NCI-H1417 treated with DMSO at 0.1 percent for 48 hours (cell line): ENCODE results near the gene KCNAB2.

Experiments used
- DNase-seq: peaks from one replicate; lab custom pipeline; 2025; lab: John Stamatoyannopoulos, UW

KCNAB2 gene

GRCh38 chr1:6083385-6083784, 37.7 kb downstream of the KCNAB2 start:
- DNase-seq, result no peak

GRCh38 chr1:6083801-6084446, 38.2 kb downstream of the KCNAB2 start:
- DNase-seq, result no peak

GRCh38 chr1:6084781-6085495, 39.2 kb downstream of the KCNAB2 start:
- DNase-seq, result no peak

GRCh38 chr1:6085666-6086065, 40.0 kb downstream of the KCNAB2 start:
- no peak for DNase-seq

GRCh38 chr1:6086358-6086757, 40.7 kb downstream of the KCNAB2 start:
- DNase-seq, result no peak

GRCh38 chr1:6086762-6087376, 41.2 kb downstream of the KCNAB2 start:
- DNase-seq, result no peak

- no peak for DNase-seq
These were observed 41.7 kb downstream of the KCNAB2 start for GRCh38 chr1:6087377-6087772.

- no peak for DNase-seq
These were observed 42.3 kb downstream of the KCNAB2 start for GRCh38 chr1:6087958-6088357.

GRCh38 chr1:6088956-6089355, 43.3 kb downstream of the KCNAB2 start:
- no peak for DNase-seq

GRCh38 chr1:6090288-6090687, 44.6 kb downstream of the KCNAB2 start:
- no peak for DNase-seq

GRCh38 chr1:6090996-6091822, 45.5 kb downstream of the KCNAB2 start:
- no peak for DNase-seq

GRCh38 chr1:6091823-6092109, 46.1 kb downstream of the KCNAB2 start:
- no peak for DNase-seq

- no peak for DNase-seq
These were observed 46.5 kb downstream of the KCNAB2 start for GRCh38 chr1:6092211-6092610.

- DNase-seq, result no peak
These were observed 47.4 kb downstream of the KCNAB2 start for GRCh38 chr1:6093071-6093470.

GRCh38 chr1:6093611-6094010, 47.9 kb downstream of the KCNAB2 start:
- DNase-seq, result no peak

GRCh38 chr1:6094246-6094645, 48.6 kb downstream of the KCNAB2 start:
- no peak for DNase-seq

- no peak for DNase-seq
These were observed 49.3 kb downstream of the KCNAB2 start for GRCh38 chr1:6094801-6095505.

GRCh38 chr1:6095511-6096242, 50.0 kb downstream of the KCNAB2 start:
- DNase-seq, result no peak

- no peak for DNase-seq
These were observed 50.8 kb downstream of the KCNAB2 start for GRCh38 chr1:6096243-6097116.

GRCh38 chr1:6097117-6097595, 51.5 kb downstream of the KCNAB2 start:
- no peak for DNase-seq
